Measurements from ENCODE around the gene ITGB6. TPM values are rescaled to one million over a fixed set of nuclear protein-coding genes. Genes with fewer than 3 reads are reported as not detected.

The ITGB6 gene
- total and polyA plus RNA-seq, 2 of the 4 experiments (the other 2 are of a cell fraction) = under 0.01 TPM; not detected in 1

DNA sequence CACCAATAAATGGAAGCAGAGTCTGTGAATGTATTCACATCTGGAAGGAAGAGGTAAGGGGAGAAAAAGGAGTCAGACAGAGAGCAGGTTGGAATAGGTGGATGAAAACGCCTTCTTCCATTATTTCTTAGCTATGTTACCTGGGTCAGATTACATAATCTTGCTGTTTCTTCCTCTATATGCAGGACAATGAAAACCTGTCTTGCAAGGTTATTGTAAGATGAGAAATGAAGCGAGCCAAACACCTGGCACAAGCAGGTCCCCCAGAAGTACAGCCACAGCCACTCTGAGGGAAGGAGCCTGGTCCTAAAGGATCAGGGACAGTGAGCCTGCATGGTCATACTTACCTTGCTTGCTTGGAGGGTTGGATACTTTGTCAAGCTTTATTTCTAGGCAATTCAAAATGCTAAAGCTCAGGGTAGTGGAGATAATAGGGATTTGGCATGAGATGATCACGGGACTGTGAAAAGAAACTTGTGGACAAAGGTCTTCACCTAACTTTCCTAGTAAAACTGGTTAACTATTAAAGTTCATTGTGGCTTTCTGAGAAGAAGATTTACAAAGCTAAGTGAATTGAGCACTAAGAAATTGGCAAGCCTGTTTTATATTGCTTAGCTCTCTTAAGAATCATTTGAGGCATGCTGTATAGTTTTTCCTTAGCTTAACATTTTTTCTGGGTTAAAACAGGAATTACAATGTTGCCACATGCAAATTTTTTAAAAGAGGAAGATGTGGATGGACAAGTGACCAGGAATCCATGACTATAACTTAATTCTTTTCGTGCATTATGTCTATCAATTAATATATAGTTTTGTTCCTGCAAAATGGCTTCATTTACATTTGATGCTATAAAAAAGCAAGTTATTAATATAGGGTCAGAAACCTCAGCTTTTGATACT is 121.9 kb downstream of the ITGB6 start:
- Histone ChIP-seq H2BK5ac (ENCODE audit: low read depth, low read length, poor library complexity, severe bottlenecking) (no peak overlapping the region), H2BK15ac (ENCODE audit: low read depth, low read length) (no peak overlapping the region), H4K91ac (ENCODE audit: insufficient read depth, low read depth, low read length) (no peak overlapping the region), H3K36me3 (ENCODE audit: control insufficient read depth, insufficient read depth, low read length) (no peaks in the 10 kb centered on the region), H2AK9ac (replicated peaks; ENCODE audit: low read depth, low read length, poor library complexity) (no peak overlapping the region), H3K27me3 (ENCODE audit: control insufficient read depth, insufficient read depth, low read length) (peaks cover 22% of the 10 kb centered on the region), H3K4me2 (ENCODE audit: low read depth, low read length) (no peak overlapping the region), H3K79me1 (ENCODE audit: low read depth in 1 of 2, low read length in 2 of 2) (no peaks in the 10 kb centered on the region), H3K23ac (ENCODE audit: low read depth, low read length) (no peak overlapping the region), H2AFZ (replicated peaks; ENCODE audit: low read length, poor library complexity) (no peak overlapping the region), H3K18ac (ENCODE audit: low read depth, low read length) (no peak overlapping the region), H4K5ac (ENCODE audit: low read depth, low read length) (no peak overlapping the region), H4K8ac (ENCODE audit: low read depth in 2 of 2, low read length in 2 of 2) (no peak overlapping the region), H3K27ac (ENCODE audit: insufficient read depth, low read length) (no peak overlapping the region), H3K9me3 (ENCODE audit: control insufficient read depth, insufficient read depth, low read length) (peaks cover 2% of the 10 kb centered on the region), H3K4me1 (ENCODE audit: control insufficient read depth, insufficient read depth, low read length) (no peaks in the 10 kb centered on the region), H2BK20ac (ENCODE audit: low read depth, low read length) (no peak overlapping the region), H2AK5ac (ENCODE audit: low read depth, low read length) (no peak overlapping the region), H3K9me1 (ENCODE audit: insufficient read depth, low read length) (no peaks in the 10 kb centered on the region), H3K4me3 (ENCODE audit: insufficient read depth, low read depth, low read length) (no peak overlapping the region), H3K56ac (ENCODE audit: extremely low read depth, insufficient read depth, low read length) (no peak overlapping the region), H3K14ac (replicated peaks; ENCODE audit: low read depth, low read length) (no peak overlapping the region), H3K4ac (ENCODE audit: low read depth, low read length) (no peak overlapping the region), H4K20me1 (ENCODE audit: insufficient read depth, low read length) (no peaks in the 10 kb centered on the region), H3K9ac (ENCODE audit: low read depth, low read length) (no peak overlapping the region), H2BK120ac (ENCODE audit: low read depth, low read length) (no peak overlapping the region)
- ATAC-seq (ENCODE audit: low read depth) (no peak), DNase-seq (no peak)
- intact Hi-C loops (cut with micrococcal nuclease) = no loop called here
- in situ Hi-C loops (cut with MboI; ENCODE audit: low sequenced_read_pairs) = no loop called here
- BruUV-seq (replicated peaks) = no TSS peak
- POLR2A ChIA-PET (ENCODE audit: unreplicated experiment) = no interaction called here
- CTCF ChIA-PET = interaction anchor here (0.6 to 0.7 kb wide), 2 partner anchors 11 to 31 kb away, joined by 3 to 6 read pairs; no protein-coding TSS in a partner anchor
- dilution Hi-C loops (cut with HindIII; ENCODE audit: low sequenced_read_pairs, unreplicated experiment) = no loop called here
- no CpG with 5 or more reads among the region's 4 CpGs for WGBS, 2 experiments (ENCODE audit: extremely low coverage in 2 of 2, insufficient read length in 1 of 2)
- TF ChIP-seq, protein P1, sequence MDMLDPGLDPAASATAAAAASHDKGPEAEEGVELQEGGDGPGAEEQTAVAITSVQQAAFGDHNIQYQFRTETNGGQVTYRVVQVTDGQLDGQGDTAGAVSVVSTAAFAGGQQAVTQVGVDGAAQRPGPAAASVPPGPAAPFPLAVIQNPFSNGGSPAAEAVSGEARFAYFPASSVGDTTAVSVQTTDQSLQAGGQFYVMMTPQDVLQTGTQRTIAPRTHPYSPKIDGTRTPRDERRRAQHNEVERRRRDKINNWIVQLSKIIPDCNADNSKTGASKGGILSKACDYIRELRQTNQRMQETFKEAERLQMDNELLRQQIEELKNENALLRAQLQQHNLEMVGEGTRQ (IDR thresholded peaks at IDR 0.05; ENCODE audit: low read depth, low read length) = no peak
- TF ChIP-seq CTCF (conservative IDR thresholded peaks at IDR 0.05; ENCODE audit: low read depth, low read length) = no peak
- no peak for TF ChIP-seq RAD21 (IDR thresholded peaks at IDR 0.05; ENCODE audit: low read length)
- TF ChIP-seq, protein P2, sequence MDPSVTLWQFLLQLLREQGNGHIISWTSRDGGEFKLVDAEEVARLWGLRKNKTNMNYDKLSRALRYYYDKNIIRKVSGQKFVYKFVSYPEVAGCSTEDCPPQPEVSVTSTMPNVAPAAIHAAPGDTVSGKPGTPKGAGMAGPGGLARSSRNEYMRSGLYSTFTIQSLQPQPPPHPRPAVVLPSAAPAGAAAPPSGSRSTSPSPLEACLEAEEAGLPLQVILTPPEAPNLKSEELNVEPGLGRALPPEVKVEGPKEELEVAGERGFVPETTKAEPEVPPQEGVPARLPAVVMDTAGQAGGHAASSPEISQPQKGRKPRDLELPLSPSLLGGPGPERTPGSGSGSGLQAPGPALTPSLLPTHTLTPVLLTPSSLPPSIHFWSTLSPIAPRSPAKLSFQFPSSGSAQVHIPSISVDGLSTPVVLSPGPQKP (IDR thresholded peaks at IDR 0.05; ENCODE audit: borderline replicate concordance, low read depth, low read length) = no peak
- TF ChIP-seq RFX5 (IDR thresholded peaks at IDR 0.05; ENCODE audit: low read depth, low read length) = no peak
- no peak for TF ChIP-seq MXI1 (IDR thresholded peaks at IDR 0.05; ENCODE audit: borderline replicate concordance, low read depth, low read length)
- TF ChIP-seq CHD1 (IDR thresholded peaks at IDR 0.05; ENCODE audit: low read depth, low read length) = no peak
- no peak for TF ChIP-seq SMC3 (IDR thresholded peaks at IDR 0.05; ENCODE audit: low read depth, low read length)
- no peak for TF ChIP-seq RCOR1 (IDR thresholded peaks at IDR 0.05; ENCODE audit: insufficient replicate concordance, low read length)
- no peak for TF ChIP-seq CEBPB (IDR thresholded peaks at IDR 0.05; ENCODE audit: low read depth, low read length)
- TF ChIP-seq FOS (IDR thresholded peaks at IDR 0.05; ENCODE audit: low read depth, low read length) = no peak
- TF ChIP-seq BHLHE40 (IDR thresholded peaks at IDR 0.05; ENCODE audit: low read depth, low read length) = no peak
- no peak for TF ChIP-seq POLR2A (IDR thresholded peaks at IDR 0.05; ENCODE audit: low read depth, low read length)
- no peak for TF ChIP-seq MAZ (IDR thresholded peaks at IDR 0.05; ENCODE audit: borderline replicate concordance, low read depth, low read length)
- no peak for TF ChIP-seq MAFK (IDR thresholded peaks at IDR 0.05; ENCODE audit: low read depth, low read length)
